ELR (cell line): ENCODE measurements around the gene IL12RB2.
A peak's percentile ranks its signal among the peaks of the same experiment; 100 is the strongest.
"Not testable (repeated sequence)": the region's sequence is repeated elsewhere in the genome, so short reads cannot be mapped to it uniquely, and the experiment has no call there.

Source experiments
- DNase-seq: peaks from one replicate; pipeline ENCODE4 v3.0.0-alpha.2; 2015; ENCODE audit warnings: low read depth

Gene IL12RB2

GRCh38 chr1:67431156-67431765 is 123.6 kb downstream of the IL12RB2 start:
- no peak for DNase-seq

DNA sequence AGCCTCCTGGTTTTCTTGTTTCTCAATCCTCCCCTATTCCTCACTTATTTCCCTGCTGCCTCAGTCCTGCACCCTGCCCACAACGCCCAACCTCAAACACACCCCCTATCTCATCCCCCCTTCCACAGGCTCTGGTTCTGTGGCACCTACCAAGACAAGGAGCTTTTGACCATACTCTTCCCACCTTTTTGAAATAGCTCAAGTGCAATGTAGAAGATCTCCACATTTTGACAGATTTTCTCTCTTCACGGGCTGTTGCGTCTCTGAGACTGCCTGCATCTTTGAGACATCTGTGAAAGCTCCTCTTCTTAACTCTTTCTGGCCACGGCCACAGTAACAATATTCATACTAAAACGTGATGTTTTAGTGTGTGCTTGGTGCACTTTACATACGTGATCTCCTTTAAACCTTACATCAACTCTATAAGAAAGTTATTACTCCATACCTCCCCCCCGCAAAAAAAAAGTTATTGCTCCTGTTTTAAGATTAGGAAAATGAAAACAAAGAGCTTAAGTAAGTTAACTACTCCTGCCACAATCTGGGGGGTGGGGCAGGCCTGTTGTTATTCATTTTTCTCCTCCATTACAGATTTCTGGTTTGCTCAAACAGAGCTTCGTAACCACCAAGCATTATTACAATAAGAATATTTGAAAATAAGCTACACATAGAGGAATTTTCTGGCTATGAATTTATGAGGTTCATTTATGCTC is 124.4 kb downstream of the IL12RB2 start:
- DNase-seq, result peak; percentile 20

- no peak for DNase-seq
Measured at GRCh38 chr1:67432745-67433144, 125.1 kb downstream of the IL12RB2 start.

DNA sequence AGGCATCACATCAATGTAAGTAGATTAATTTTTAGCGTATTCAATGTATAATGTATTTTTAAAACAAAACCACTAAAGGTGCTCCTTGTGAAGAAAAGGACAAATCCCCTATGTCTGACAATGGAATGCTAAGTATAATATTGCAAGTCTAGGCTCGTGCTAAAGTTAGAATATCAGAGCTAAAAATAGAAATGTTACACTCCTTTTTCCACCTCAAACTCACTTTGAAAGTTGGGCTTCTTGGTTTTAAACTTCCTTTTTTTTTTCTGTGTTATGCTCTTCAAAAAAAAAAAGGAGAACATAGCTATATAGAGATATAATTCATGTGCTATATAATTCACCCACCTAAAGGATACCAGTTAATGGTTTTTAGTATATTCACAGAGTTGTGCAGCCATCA is 126.2 kb downstream of the IL12RB2 start:
- DNase-seq, result no peak

GRCh38 chr1:67434491-67434890 is 126.8 kb downstream of the IL12RB2 start:
- DNase-seq, result no peak

DNA sequence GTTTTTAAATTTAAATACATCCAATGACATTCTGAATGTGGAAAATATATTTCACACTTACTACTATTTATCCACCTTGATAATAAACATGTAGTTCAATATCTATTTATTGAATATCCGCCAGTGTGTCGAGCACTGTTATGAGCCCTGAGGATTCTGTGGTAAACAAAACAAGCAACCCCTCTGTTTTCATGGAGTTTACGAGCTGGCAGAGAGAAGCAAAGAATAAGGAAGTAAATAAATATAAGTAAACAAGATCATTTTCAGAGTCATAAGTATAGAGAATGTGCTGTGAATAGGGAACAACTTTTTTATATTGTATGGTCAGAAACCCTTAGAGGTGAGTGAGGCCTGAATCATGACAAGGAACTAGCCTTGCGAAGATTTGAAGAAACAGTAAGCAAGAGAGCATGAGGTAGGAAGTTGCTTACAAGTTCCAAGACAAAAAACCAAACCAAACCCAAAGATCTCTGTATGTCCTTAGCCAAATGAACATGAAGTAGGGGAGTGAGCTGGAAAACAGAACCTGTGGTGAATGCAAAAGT is 128.9 kb downstream of the IL12RB2 start:
- no peak for DNase-seq

- DNase-seq, result no peak
Measured at GRCh38 chr1:67437961-67438360, 130.3 kb downstream of the IL12RB2 start.

- no peak for DNase-seq
Measured at GRCh38 chr1:67439277-67440029, 131.8 kb downstream of the IL12RB2 start.

DNA sequence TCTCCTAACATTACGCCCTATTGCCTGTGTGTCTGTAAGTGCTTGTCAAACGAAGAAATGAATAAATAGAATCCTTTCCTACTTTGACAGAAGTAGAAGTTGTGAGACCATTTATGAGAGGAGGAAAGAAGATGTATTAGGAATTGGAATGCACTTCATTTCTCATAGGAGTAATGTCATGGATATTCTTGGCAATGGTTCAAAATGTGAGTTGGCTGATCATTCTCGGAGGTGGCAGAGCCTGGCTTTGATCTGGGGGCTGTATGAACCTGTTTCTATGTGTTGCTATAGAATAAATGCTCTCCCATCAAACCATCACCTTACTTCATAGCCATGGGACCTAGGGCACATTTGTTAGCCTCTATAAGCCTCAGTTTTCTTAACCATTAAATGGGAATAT is 132.7 kb downstream of the IL12RB2 start:
- no peak for DNase-seq

DNA sequence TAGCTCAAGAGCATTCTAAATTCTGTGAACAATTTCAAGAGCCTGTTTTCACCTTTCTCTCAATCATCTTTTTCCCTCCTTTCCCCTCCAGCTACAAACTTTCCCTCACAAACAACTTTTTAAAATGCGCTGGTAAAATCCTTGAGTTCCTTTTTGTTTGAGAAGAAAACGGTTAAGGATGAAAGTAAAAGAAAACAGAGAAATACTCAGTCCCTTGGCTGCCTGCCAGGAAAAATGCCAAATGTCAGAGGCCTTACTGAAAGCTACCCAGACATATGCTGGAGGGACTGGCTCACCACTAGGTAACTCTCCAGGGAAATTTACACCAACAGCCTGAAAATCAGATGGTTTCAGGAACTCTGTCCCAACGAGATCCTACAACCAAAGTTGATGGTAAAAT is 133.5 kb downstream of the IL12RB2 start:
- DNase-seq, result peak; percentile 23

DNA sequence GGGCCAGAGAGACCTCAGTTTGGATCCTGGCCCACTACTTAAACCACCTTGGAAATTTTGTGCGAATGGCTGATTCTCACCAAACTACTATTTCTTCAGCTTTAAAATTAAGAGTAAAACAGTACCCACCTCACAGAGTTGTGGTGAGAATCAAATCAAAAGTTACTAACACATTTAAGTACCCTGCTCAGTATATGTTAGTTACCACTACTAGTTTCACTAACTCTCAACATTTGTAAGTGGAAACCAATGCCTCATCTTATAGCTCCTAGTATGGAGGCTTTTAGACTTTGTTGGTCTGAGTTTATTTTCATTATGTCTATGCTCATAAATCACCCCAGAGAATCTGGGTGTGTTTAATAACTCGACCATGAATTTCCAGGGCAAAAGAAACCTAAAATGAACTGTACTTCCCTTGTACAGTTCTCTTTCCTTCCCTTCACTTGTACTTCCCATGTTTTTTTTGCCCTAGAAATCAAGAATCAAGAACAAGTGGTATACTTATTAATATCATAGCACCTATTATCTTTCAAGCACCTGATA is 134.1 kb downstream of the IL12RB2 start:
- DNase-seq, result no peak

- not testable (repeated sequence) for DNase-seq
Measured at GRCh38 chr1:67446014-67446413, 138.3 kb downstream of the IL12RB2 start.
